Duodenal mucosa (tissue), 2 donors: ENCODE results near the gene URI1.
A peak's percentile ranks its signal among the peaks of the same experiment; 100 is the strongest.

Experiments
- H3K27ac ChIP-seq: one replicate; pipeline ENCODE4 v1.7.0; 2013; ENCODE audit warnings: low read depth, low read length
- H3K27me3 ChIP-seq, 2 donors: one replicate each; pipeline ENCODE4 v1.7.0; 2013; ENCODE audit warnings: low read length in 2 of 2, control low read depth in 1 of 2; ENCODE audit not compliant: insufficient read depth in 2 of 2, control insufficient read depth in 1 of 2
- H3K36me3 ChIP-seq, 2 donors: one replicate each; pipeline ENCODE4 v1.7.0; 2013; ENCODE audit warnings: low read length in 2 of 2, control low read depth in 1 of 2; ENCODE audit not compliant: insufficient read depth in 2 of 2, control insufficient read depth in 1 of 2
- H3K4me1 ChIP-seq, 2 donors: one replicate each; pipeline ENCODE4 v1.7.0; 2013; ENCODE audit warnings: low read length in 2 of 2, control low read depth in 1 of 2; ENCODE audit not compliant: insufficient read depth in 2 of 2, control insufficient read depth in 1 of 2
- H3K4me3 ChIP-seq, 2 donors: one replicate each; pipeline ENCODE4 v1.7.0; 2013; ENCODE audit warnings: low read length in 2 of 2, low read depth in 1 of 2
- H3K9ac ChIP-seq, 2 donors: one replicate each; pipeline ENCODE4 v1.7.0; 2013; ENCODE audit warnings: low read length in 2 of 2, low read depth in 1 of 2
- H3K9me3 ChIP-seq, 2 donors: one replicate each; pipeline ENCODE4 v1.7.0; 2013; ENCODE audit warnings: low read length in 2 of 2, control low read depth in 1 of 2; ENCODE audit not compliant: control insufficient read depth in 1 of 2

Gene URI1

DNA sequence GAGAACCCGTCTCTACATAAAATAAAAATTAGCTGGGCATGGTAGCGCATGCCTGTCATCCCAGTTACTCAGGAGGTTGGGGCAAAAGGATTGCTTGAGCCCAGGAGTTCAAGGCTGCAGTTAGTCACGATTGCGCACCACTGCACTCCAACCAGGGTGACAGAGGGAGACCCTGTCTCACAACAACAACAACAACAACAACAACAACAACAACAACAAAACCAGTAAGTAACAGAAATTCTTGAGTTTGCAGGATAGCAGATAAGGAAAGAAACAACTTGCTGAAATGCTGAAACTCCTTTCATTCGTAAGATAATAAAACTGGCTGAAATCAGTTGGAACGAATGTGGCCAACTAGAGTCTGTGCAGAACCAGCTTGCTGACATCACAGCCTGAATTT is 23.1 kb upstream of the URI1 start:
- Histone ChIP-seq H3K4me1 (no peaks in the 10 kb centered on the region), H3K4me3 (no peak overlapping the region), H3K9ac (no peak overlapping the region), H3K27me3 (peaks cover 0 to 4% of the 10 kb centered on the region in 2 donors), H3K36me3 (no peaks in the 10 kb centered on the region), H3K27ac (no peak overlapping the region), H3K9me3 (no peaks in the 10 kb centered on the region)

DNA sequence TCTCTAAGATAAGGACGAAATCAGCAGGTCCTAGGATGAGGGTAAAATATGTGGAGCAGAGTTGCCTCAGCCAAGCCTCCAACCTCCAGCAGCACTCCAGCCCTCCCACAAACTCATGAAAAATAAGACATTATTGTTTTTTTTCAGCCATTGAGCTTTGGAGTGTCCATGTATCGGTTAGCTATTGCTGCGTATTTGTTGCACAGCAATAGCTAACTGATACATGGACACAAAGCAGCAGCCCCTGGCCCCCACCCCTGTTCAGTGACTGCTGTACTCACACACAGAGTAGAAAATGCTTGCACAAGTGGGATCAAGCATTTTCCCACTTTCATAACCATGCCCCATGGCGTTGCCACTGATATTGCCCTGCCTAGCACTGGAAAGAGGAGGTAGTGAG is 19.1 kb upstream of the URI1 start:
- no peaks in the 10 kb centered on the region for H3K36me3 ChIP-seq
- H3K9me3 ChIP-seq: no peaks in the 10 kb centered on the region

DNA sequence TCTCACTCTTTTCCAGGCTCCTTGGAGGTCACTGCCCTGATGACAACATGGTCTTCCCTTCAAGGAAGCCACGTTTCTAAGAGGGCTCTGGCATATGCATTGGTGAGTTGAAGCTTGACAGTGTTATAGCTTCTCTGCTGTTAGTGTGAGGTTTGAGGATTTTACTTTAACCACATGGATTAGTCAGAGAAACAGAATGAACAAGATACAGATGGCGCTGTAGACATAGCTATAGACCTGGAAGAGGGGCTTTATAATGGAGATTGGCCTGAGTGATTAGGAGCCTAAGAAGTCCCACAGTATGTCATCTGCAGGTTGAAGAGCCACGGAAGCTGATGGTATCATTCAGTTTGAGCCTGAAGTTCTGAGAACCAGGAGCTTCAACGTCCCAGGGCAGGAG is 18.4 kb upstream of the URI1 start:
- Histone ChIP-seq H3K4me3 (no peak overlapping the region), H3K27ac (no peak overlapping the region), H3K27me3 (no peaks in the 10 kb centered on the region), H3K36me3 (no peaks in the 10 kb centered on the region), H3K9me3 (no peaks in the 10 kb centered on the region), H3K9ac (no peak overlapping the region), H3K4me1 (no peaks in the 10 kb centered on the region)

More for the DNA sequence above, 19.1 kb upstream of the URI1 start:
- no peak overlapping the region for H3K9ac ChIP-seq
- no peak overlapping the region for H3K27ac ChIP-seq
- peaks cover 0 to 4% of the 10 kb centered on the region in 2 donors for H3K27me3 ChIP-seq
- no peaks in the 10 kb centered on the region for H3K4me1 ChIP-seq
- no peak overlapping the region for H3K4me3 ChIP-seq

DNA sequence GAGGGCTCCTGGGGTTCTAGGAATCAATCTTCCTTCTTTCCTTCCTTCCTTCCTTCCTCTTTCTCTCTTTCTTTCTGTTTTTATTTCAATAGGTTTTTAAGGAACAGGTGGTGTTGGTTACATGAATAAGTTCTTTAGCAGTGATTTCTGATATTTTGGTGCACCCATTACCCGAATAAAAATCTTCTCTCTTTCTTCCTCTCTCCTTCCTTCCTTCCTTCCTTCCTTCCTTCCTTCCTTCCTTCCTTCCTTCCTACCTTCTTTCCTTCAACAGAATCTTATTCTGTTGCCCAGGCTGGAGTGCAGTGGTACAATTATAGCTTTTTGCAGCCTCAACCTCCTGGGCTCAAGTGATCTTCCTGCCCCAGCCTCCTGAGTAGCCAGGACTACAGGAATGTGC is 16.0 kb upstream of the URI1 start:
- Histone ChIP-seq H3K9ac (no peak overlapping the region), H3K27ac (no peak overlapping the region), H3K9me3 (no peaks in the 10 kb centered on the region), H3K4me1 (no peaks in the 10 kb centered on the region), H3K27me3 (no peaks in the 10 kb centered on the region), H3K36me3 (no peaks in the 10 kb centered on the region), H3K4me3 (no peak overlapping the region)

DNA sequence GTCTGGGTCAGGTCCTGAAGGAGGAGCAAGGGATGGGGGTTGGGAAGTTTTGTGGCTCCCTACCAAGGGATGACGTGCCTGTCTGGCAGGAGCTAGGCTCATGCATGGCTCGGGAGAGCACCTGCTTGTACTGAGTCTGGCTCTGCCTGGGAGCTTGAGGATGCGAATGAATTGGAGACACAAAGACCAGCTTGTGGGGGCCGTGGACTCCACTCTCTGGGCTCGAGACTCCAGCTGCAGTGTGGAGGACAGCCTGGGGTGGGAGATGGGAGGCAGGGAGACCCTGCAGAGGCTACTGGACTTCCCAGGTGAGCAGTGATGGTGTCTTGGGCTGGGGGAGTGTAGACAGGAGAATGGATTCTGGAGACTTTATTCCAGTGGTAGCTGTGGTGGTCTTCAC is 15.2 kb upstream of the URI1 start:
- no peak overlapping the region for H3K27ac ChIP-seq
- no peaks in the 10 kb centered on the region for H3K4me1 ChIP-seq
- no peaks in the 10 kb centered on the region for H3K27me3 ChIP-seq
- H3K9ac ChIP-seq: no peak overlapping the region
- no peak overlapping the region for H3K4me3 ChIP-seq
- H3K9me3 ChIP-seq: no peaks in the 10 kb centered on the region
- no peaks in the 10 kb centered on the region for H3K36me3 ChIP-seq

DNA sequence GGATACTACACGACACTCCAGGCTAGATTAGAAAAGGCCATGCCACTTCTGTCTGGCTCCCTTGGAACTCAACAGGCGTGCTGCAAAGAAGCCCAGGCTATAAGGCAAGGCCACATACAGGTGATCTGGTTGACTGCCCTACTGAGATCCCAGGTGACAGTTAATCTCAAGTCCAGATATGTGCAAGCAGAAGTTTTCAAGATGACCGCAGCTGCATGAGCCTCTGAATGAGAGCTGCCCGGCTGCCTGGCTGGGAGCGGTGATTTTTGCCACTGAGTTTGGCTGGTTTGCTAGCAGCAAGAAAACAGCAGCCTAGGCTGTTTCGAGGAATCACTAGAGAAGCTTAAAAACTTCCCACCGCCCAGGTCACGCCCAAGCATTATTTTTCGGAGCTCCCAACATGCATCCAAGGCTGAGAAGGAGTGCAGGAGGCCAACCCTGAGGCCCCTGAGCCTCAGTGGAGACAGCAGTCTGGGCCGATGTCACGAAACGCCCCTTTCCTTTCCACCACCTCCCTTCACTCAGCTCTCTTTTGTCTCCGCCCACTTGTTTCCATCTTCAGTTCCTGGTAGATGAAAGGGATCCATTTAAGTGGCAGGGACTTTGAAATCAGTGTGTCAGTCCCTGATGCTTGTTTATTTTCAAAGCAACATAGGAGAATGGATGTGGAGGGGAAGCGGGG is 14.0 kb upstream of the URI1 start:
- H3K4me3 ChIP-seq: peak overlapping the region in 1 of 2 donors; percentile 26
- no peaks in the 10 kb centered on the region for H3K4me1 ChIP-seq
- no peaks in the 10 kb centered on the region for H3K36me3 ChIP-seq
- H3K9ac ChIP-seq: no peak overlapping the region
- no peaks in the 10 kb centered on the region for H3K9me3 ChIP-seq
- no peaks in the 10 kb centered on the region for H3K27me3 ChIP-seq
- H3K27ac ChIP-seq: no peak overlapping the region

DNA sequence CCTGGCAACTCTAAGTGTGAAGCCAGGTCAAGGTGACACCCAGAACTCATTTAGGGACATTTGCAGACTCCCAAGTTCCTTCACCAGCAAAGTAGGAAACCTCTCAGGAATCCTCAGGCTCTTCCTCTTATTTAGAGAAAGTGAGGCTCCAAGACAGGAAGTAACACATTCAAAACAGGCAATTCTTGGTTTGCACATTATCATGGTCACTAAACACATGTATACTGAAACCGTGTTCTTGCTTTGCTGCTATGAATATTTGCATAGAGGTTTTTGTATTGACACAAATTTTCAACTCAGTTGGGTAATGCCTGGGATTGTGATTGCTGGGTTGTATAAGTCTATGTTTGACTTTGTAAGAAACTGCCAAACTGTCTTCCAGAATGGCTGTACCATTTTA is 13.2 kb upstream of the URI1 start:
- Histone ChIP-seq H3K9ac (no peak overlapping the region), H3K4me1 (no peaks in the 10 kb centered on the region), H3K27me3 (no peaks in the 10 kb centered on the region), H3K4me3 (no peak overlapping the region), H3K27ac (no peak overlapping the region), H3K9me3 (no peaks in the 10 kb centered on the region), H3K36me3 (no peaks in the 10 kb centered on the region)

DNA sequence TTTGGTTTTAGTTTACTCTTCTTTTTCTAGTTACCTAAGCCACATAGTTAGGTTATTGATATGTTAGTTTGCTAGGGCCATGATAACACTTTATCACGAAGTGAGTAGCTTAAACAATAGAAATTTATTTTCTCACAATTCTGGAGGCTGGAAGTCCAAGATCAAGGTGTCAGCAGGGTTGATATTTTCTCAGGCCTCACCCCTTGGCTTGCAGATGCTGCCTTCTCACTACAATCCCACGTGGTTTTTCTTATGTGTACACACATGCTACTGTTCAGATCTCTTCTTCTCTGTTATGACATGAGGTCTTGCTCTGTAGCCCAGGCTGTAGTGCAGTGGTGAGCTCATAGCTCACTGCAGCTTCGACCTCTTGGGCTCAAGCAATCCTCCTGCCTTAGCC is 7.8 kb upstream of the URI1 start:
- no peaks in the 10 kb centered on the region for H3K27me3 ChIP-seq
- H3K9me3 ChIP-seq: peaks cover 0 to 3% of the 10 kb centered on the region in 2 donors
- no peak overlapping the region for H3K4me3 ChIP-seq
- H3K9ac ChIP-seq: no peak overlapping the region
- H3K4me1 ChIP-seq: no peaks in the 10 kb centered on the region
- no peak overlapping the region for H3K27ac ChIP-seq
- H3K36me3 ChIP-seq: no peaks in the 10 kb centered on the region

DNA sequence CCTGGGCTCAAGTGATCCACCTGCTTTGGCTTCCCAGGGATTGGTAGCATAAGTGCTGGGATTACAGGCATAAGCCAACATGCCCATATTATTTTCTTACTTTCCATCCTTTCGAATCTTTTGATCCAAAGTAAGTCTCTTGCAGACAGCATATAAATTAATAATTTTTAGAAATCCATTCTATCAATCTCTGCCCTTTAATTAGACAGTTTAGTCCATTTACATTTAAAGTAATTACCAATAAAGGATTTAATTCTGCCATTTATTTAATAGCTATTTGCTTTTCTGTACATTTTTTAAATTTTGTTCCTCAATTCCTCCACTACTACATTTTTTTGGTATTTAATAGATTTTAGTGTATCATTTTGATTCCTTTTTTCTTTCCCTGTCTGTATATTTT is 7.3 kb upstream of the URI1 start:
- Histone ChIP-seq H3K4me3 (no peak overlapping the region), H3K27me3 (no peaks in the 10 kb centered on the region), H3K36me3 (no peaks in the 10 kb centered on the region), H3K27ac (no peak overlapping the region), H3K4me1 (no peaks in the 10 kb centered on the region), H3K9ac (no peak overlapping the region), H3K9me3 (peaks cover 0 to 3% of the 10 kb centered on the region in 2 donors)

DNA sequence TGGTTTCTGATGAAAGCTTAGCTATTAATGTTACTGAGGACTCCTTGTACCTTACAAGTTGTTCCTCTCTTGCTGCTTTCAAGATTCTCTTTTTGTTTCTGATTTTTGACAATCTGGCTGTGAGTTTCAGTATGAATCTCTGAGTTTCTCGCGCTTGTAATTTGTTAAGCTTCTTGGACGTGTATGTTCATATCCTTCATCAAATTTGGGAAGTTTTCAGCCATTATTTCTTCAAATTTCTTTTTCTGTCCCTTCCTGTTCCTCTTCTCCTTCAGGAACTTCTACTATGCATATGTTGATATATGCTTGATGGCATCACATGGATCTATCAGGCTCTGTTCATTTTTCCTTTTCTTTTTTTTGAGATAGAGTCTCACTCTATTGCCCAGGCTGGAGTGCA is 5.6 kb upstream of the URI1 start:
- H3K4me3 ChIP-seq: no peak overlapping the region
- peaks cover 0 to 2% of the 10 kb centered on the region in 2 donors for H3K4me1 ChIP-seq
- no peak overlapping the region for H3K27ac ChIP-seq
- no peaks in the 10 kb centered on the region for H3K36me3 ChIP-seq
- H3K9ac ChIP-seq: no peak overlapping the region
- peaks cover 0 to 3% of the 10 kb centered on the region in 2 donors for H3K9me3 ChIP-seq
- no peaks in the 10 kb centered on the region for H3K27me3 ChIP-seq

DNA sequence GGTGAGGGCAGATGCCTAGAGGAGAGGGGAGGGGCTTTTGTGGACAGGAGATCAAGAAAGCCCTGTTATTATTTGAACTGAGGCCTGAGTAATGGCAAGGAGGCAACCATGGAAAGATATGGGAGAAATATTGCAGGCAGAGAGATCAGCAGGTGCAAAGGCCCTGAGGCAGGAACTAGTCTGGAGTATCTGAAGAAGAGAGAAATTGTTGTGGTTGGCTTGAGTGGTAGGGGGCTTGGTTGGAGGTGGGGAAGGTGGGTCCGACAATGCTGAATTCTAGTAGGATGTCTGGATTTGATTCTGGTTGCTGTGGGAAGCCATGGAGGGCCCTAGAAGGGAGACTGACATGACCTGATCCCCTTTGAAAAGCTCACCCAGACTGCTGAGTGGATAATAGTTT is 2.4 kb upstream of the URI1 start:
- H3K27me3 ChIP-seq: no peaks in the 10 kb centered on the region
- H3K4me1 ChIP-seq: peaks cover 8 to 11% of the 10 kb centered on the region in 2 donors
- no peak overlapping the region for H3K4me3 ChIP-seq
- no peak overlapping the region for H3K27ac ChIP-seq
- H3K9ac ChIP-seq: no peak overlapping the region
- no peaks in the 10 kb centered on the region for H3K36me3 ChIP-seq
- H3K9me3 ChIP-seq: peaks cover 0 to 3% of the 10 kb centered on the region in 2 donors
